GM23248 (cell line): ENCODE results near the gene ONECUT3.

Experiments
- EZH2 ChIP-seq: fragments of 200-600 bp; sonication (generic); IDR thresholded peaks from 2 replicates; pipeline ENCODE4 v1.6.1; 2018; ENCODE audit warnings: antibody characterized with exemption, mild to moderate bottlenecking; ENCODE audit not compliant: insufficient read depth, poor library complexity, severe bottlenecking
- EZH2phosphoT487 ChIP-seq: fragments of 200-600 bp; sonication (generic); IDR thresholded peaks from 2 replicates; pipeline ENCODE4 v1.6.1; 2018; ENCODE audit warnings: antibody characterized with exemption, moderate library complexity, mild to moderate bottlenecking, low read depth; ENCODE audit not compliant: insufficient read depth

GRCh38 chr19:1766800-1767352 lies 13.6 kb downstream of the ONECUT3 start:
- TF ChIP-seq EZH2 (no peak), EZH2phosphoT487 (no peak)
